ENCODE measurements around the gene FHIT.
"Not testable (repeated sequence)": the region's sequence is repeated elsewhere in the genome, so short reads cannot be mapped to it uniquely, and the experiment has no call there.

FHIT gene

GRCh38 chr3:60919296-60919695 is 332.0 kb downstream of the FHIT start:
- no peak for DNase-seq (ENCODE audit: low read depth)

- DNase-seq (ENCODE audit: low read depth) = no peak
Observed at GRCh38 chr3:60917141-60917540, 334.1 kb downstream of the FHIT start.

GRCh38 chr3:60916546-60916945 is 334.7 kb downstream of the FHIT start:
- DNase-seq (ENCODE audit: low read depth) = no peak

- DNase-seq (ENCODE audit: low read depth) = no peak
Observed at GRCh38 chr3:60913474-60913873, 337.8 kb downstream of the FHIT start.

- DNase-seq (ENCODE audit: low read depth) = no peak
Observed at GRCh38 chr3:60912876-60913275, 338.4 kb downstream of the FHIT start.

- no peak for DNase-seq (ENCODE audit: low read depth)
Observed at GRCh38 chr3:60912142-60912541, 339.1 kb downstream of the FHIT start.

GRCh38 chr3:60909526-60909925 is 341.7 kb downstream of the FHIT start:
- DNase-seq (ENCODE audit: low read depth) = no peak

- no peak for DNase-seq (ENCODE audit: low read depth)
Observed at GRCh38 chr3:60906283-60906682, 345.0 kb downstream of the FHIT start.

GRCh38 chr3:60898321-60898720 is 352.9 kb downstream of the FHIT start:
- no peak for DNase-seq (ENCODE audit: low read depth)

- no peak for DNase-seq (ENCODE audit: low read depth)
Observed at GRCh38 chr3:60893946-60894345, 357.3 kb downstream of the FHIT start.

- DNase-seq (ENCODE audit: low read depth) = no peak
Observed at GRCh38 chr3:60890226-60890625, 361.0 kb downstream of the FHIT start.

GRCh38 chr3:60888952-60889351 is 362.3 kb downstream of the FHIT start:
- not testable (repeated sequence) for DNase-seq (ENCODE audit: low read depth)

- no peak for DNase-seq (ENCODE audit: low read depth)
Observed at GRCh38 chr3:60887574-60887973, 363.7 kb downstream of the FHIT start.

- DNase-seq (ENCODE audit: low read depth) = no peak
Observed at GRCh38 chr3:60886518-60886917, 364.7 kb downstream of the FHIT start.

GRCh38 chr3:60884005-60884404 is 367.2 kb downstream of the FHIT start:
- DNase-seq (ENCODE audit: low read depth) = no peak

GRCh38 chr3:60877188-60877587 is 374.1 kb downstream of the FHIT start:
- DNase-seq (ENCODE audit: low read depth) = no peak

- no peak for DNase-seq (ENCODE audit: low read depth)
Observed at GRCh38 chr3:60870396-60870795, 380.9 kb downstream of the FHIT start.

GRCh38 chr3:60867200-60867599 is 384.1 kb downstream of the FHIT start:
- DNase-seq (ENCODE audit: low read depth) = no peak

GRCh38 chr3:60856257-60857046 is 394.8 kb downstream of the FHIT start:
- no peak for DNase-seq (ENCODE audit: low read depth)

GRCh38 chr3:60855250-60855649 is 396.0 kb downstream of the FHIT start:
- DNase-seq (ENCODE audit: low read depth) = no peak

- no peak for DNase-seq (ENCODE audit: low read depth)
Observed at GRCh38 chr3:60854791-60855190, 396.5 kb downstream of the FHIT start.

GRCh38 chr3:60847791-60848190 is 403.5 kb downstream of the FHIT start:
- no peak for DNase-seq (ENCODE audit: low read depth)

GRCh38 chr3:60844256-60844655 is 407.0 kb downstream of the FHIT start:
- DNase-seq (ENCODE audit: low read depth) = no peak

GRCh38 chr3:60841355-60841754 is 409.9 kb downstream of the FHIT start:
- DNase-seq (ENCODE audit: low read depth) = no peak

Data from ELR (cell line).